CD14-positive monocyte (primary cell): Measurements from ENCODE around the gene INO80. TPM values are rescaled to one million over a fixed set of nuclear protein-coding genes. Genes with fewer than 3 reads are reported as not detected.

Experiments used
- DNase-seq, 3 donors: peaks; one replicate each; pipeline ENCODE4 v3.0.0-alpha.2; 2011 to 2022
- H2AFZ ChIP-seq: 2 replicates; pipeline ENCODE4 v1.6.0; 2012; ENCODE audit warnings: mild to moderate bottlenecking, low read depth, low read length, inconsistent platforms; ENCODE audit not compliant: insufficient read depth, poor library complexity, severe bottlenecking
- H3K27ac ChIP-seq, 2 donors: 1 replicate in 1 of 2; 2 replicates in 1 of 2; pipeline ENCODE4 v1.5.1; 2012 to 2013; ENCODE audit warnings: low read length in 2 of 2, control low read depth in 1 of 2, inconsistent platforms in 1 of 2, low read depth in 1 of 2, mild to moderate bottlenecking in 1 of 2
- H3K27me3 ChIP-seq, 2 donors: one replicate each; pipeline versions ENCODE4 v1.6.0 to v1.6.1; 2011 to 2013; ENCODE audit warnings: low read length in 2 of 2; ENCODE audit not compliant: control insufficient read depth in 2 of 2, insufficient read depth in 2 of 2
- H3K36me3 ChIP-seq, 2 donors: replicated peaks in 1 of 2; 1 replicate in 1 of 2; 2 replicates in 1 of 2; pipeline versions ENCODE4 v1.5.1 to v1.6.1; 2012 to 2013; ENCODE audit warnings: low read length in 2 of 2, control low read depth in 1 of 2, inconsistent platforms in 1 of 2, mild to moderate bottlenecking in 1 of 2; ENCODE audit not compliant: insufficient read depth in 2 of 2, control insufficient read depth in 1 of 2
- H3K4me1 ChIP-seq, 2 donors: 1 replicate in 1 of 2; 2 replicates in 1 of 2; pipeline versions ENCODE4 v1.5.1 to v1.6.1; 2012 to 2013; ENCODE audit warnings: low read length in 2 of 2, control low read depth in 1 of 2, inconsistent platforms in 1 of 2, mild to moderate bottlenecking in 1 of 2, moderate library complexity in 1 of 2; ENCODE audit not compliant: insufficient read depth in 2 of 2, control insufficient read depth in 1 of 2
- H3K4me2 ChIP-seq: replicated peaks from 2 replicates; pipeline ENCODE3; 2012; ENCODE audit warnings: low read length, moderate library complexity, mild to moderate bottlenecking; ENCODE audit not compliant: poor library complexity, severe bottlenecking; ENCODE audit errors: extremely low read depth
- H3K4me3 ChIP-seq, 3 experiments: fragments of 200-600 bp in 1 of 3; sonication (generic) in 1 of 3; replicated peaks in 1 of 3; 1 replicate in 2 of 3; 2 replicates in 1 of 3; pipeline ENCODE4 v1.5.1; 2011 to 2013; ENCODE audit warnings: low read length in 3 of 3, mild to moderate bottlenecking in 3 of 3, control low read depth in 2 of 3, low read depth in 2 of 3, inconsistent platforms in 1 of 3, moderate library complexity in 1 of 3
- H3K79me2 ChIP-seq: 2 replicates; pipeline ENCODE4 v1.6.0; 2012; ENCODE audit warnings: mild to moderate bottlenecking, control low read depth, inconsistent platforms, low read length, moderate library complexity; ENCODE audit not compliant: insufficient read depth
- H3K9ac ChIP-seq: 2 replicates; pipeline ENCODE4 v1.6.0; 2017; ENCODE audit warnings: low read length, mild to moderate bottlenecking; ENCODE audit not compliant: insufficient read depth, poor library complexity, severe bottlenecking
- H3K9me3 ChIP-seq, 2 donors: replicated peaks in 1 of 2; 1 replicate in 1 of 2; 2 replicates in 1 of 2; pipeline versions ENCODE4 v1.5.1 to v1.6.1; 2012 to 2013; ENCODE audit warnings: low read length in 2 of 2, control low read depth in 1 of 2; ENCODE audit not compliant: control insufficient read depth in 1 of 2, insufficient read depth in 1 of 2
- H4K20me1 ChIP-seq: 2 replicates; pipeline ENCODE4 v1.6.0; 2012; ENCODE audit warnings: mild to moderate bottlenecking, low read length, control low read depth, moderate library complexity; ENCODE audit not compliant: insufficient read depth
- H3K27ac Mint-ChIP-seq, 7 donors: one replicate each; pipeline ENCODE4 v1.8.0; 2020; ENCODE audit warnings: mild to moderate bottlenecking in 7 of 7, mixed read lengths in 7 of 7, moderate library complexity in 6 of 7, inconsistent platforms in 2 of 7
- H3K27me3 Mint-ChIP-seq, 3 donors: one replicate each; pipeline ENCODE4 v1.8.0; 2021 to 2022; ENCODE audit warnings: low read depth in 3 of 3, mild to moderate bottlenecking in 3 of 3, mixed read lengths in 3 of 3, moderate library complexity in 3 of 3, inconsistent platforms in 1 of 3
- H3K36me3 Mint-ChIP-seq, 2 donors: one replicate each; pipeline ENCODE4 v1.8.0; 2020; ENCODE audit warnings: mixed read lengths in 2 of 2, inconsistent platforms in 1 of 2, mild to moderate bottlenecking in 1 of 2
- H3K4me1 Mint-ChIP-seq: one replicate; pipeline ENCODE4 v1.8.0; 2020; ENCODE audit warnings: mild to moderate bottlenecking, mixed read lengths
- H3K4me3 Mint-ChIP-seq, 2 donors: one replicate each; pipeline ENCODE4 v1.8.0; 2020; ENCODE audit warnings: mild to moderate bottlenecking in 2 of 2, mixed read lengths in 2 of 2, moderate library complexity in 1 of 2
- H3K9me3 Mint-ChIP-seq, 7 donors: one replicate each; pipeline ENCODE4 v1.8.0; 2020 to 2022; ENCODE audit warnings: mixed read lengths in 7 of 7, mild to moderate bottlenecking in 6 of 7, moderate library complexity in 6 of 7, inconsistent platforms in 2 of 7
- CTCF ChIP-seq: fragments of 200-600 bp; IDR thresholded peaks from one replicate; pipeline ENCODE4 v1.8.0; 2022; ENCODE audit warnings: antibody characterized with exemption, mild to moderate bottlenecking
- WGBS: methylation state at CpG from one replicate; pipeline ENCODE4 v1.1.5; 2013; ENCODE audit warnings: missing lambda C conversion rate; ENCODE audit not compliant: insufficient coverage; 5-methylcytosine and 5-hydroxymethylcytosine counted together
- intact Hi-C, 2 donors: fragments of 100-400 bp; cut with micrococcal nuclease; formaldehyde crosslinking; loops; one replicate each; pipeline versions ENCODE4 v1.15.0 to v1.15.1; 2023
- polyA plus RNA-seq, 3 donors: library from polyadenylated mRNA; depleted of rRNA in 1 of 3; unstranded in 2 of 3; stranded (reverse) in 1 of 3; fragments of 300-500 nt in 2 of 3; fragments of >200 nt in 1 of 3; fragmentation: Illumina TruSeq in 2 of 3; gene quantifications; 1 replicate in 2 of 3; 2 replicates in 1 of 3; pipeline ENCODE4 v1.2.3, GENCODE V29; 2012 to 2021

Gene INO80
- polyA plus RNA-seq, 3 donors, result 2.3 to 13.1 (median 2.4) TPM

- no peak overlapping the region for H3K27ac ChIP-seq
- H3K27me3 Mint-ChIP-seq, result peaks cover 0 to 2% (median 0%) of the 10 kb centered on the region in 3 donors
- no peaks in the 10 kb centered on the region for H3K4me1 Mint-ChIP-seq
- H3K27ac Mint-ChIP-seq, result no peak overlapping the region
- H4K20me1 ChIP-seq, result no peaks in the 10 kb centered on the region
- intact Hi-C loops, result no loop called here
- no peak overlapping the region for H3K4me2 ChIP-seq
- H2AFZ ChIP-seq, result no peak overlapping the region
- H3K9me3 ChIP-seq, result no peaks in the 10 kb centered on the region
- no peaks in the 10 kb centered on the region for H3K9me3 Mint-ChIP-seq
- no peak for TF ChIP-seq CTCF
- H3K4me3 Mint-ChIP-seq, result no peak overlapping the region
- 80% methylated on average over 1 of the region's 3 CpGs for WGBS
- H3K9ac ChIP-seq, result no peak overlapping the region
- peaks cover 96 to 100% of the 10 kb centered on the region in 2 donors for H3K36me3 ChIP-seq
- no peaks in the 10 kb centered on the region for H3K4me1 ChIP-seq
- peaks cover 78 to 97% of the 10 kb centered on the region in 2 donors for H3K36me3 Mint-ChIP-seq
- DNase-seq, result no peak
- H3K79me2 ChIP-seq, result no peaks in the 10 kb centered on the region
- H3K27me3 ChIP-seq, result no peaks in the 10 kb centered on the region
- H3K4me3 ChIP-seq, result no peak overlapping the region
Measured at GRCh38 chr15:41085029-41085428, 31.1 kb downstream of the INO80 start.

GRCh38 chr15:41080144-41080543, 35.9 kb downstream of the INO80 start:
- intact Hi-C loops, result no loop called here
- DNase-seq, result no peak
- H3K9me3 ChIP-seq, result no peaks in the 10 kb centered on the region
- no peaks in the 10 kb centered on the region for H3K79me2 ChIP-seq
- no peaks in the 10 kb centered on the region for H3K27me3 ChIP-seq
- peaks cover 76 to 97% of the 10 kb centered on the region in 2 donors for H3K36me3 Mint-ChIP-seq
- no peaks in the 10 kb centered on the region for H4K20me1 ChIP-seq
- no peak overlapping the region for H3K4me2 ChIP-seq
- H3K4me3 ChIP-seq, result no peak overlapping the region
- H3K36me3 ChIP-seq, result peaks cover 94 to 100% of the 10 kb centered on the region in 2 donors
- H2AFZ ChIP-seq, result no peak overlapping the region
- peaks cover 0 to 2% (median 0%) of the 10 kb centered on the region in 3 donors for H3K27me3 Mint-ChIP-seq
- no peak overlapping the region for H3K27ac ChIP-seq
- no peak overlapping the region for H3K9ac ChIP-seq
- H3K4me1 ChIP-seq, result no peaks in the 10 kb centered on the region
- H3K27ac Mint-ChIP-seq, result peak overlapping the region in 1 of 7 donors; percentile 29
- no CpG with 5 or more reads among the region's 1 CpG for WGBS
- TF ChIP-seq CTCF, result no peak
- H3K4me3 Mint-ChIP-seq, result no peak overlapping the region
- no peaks in the 10 kb centered on the region for H3K9me3 Mint-ChIP-seq
- peaks cover 3% of the 10 kb centered on the region for H3K4me1 Mint-ChIP-seq
